Breast epithelium (tissue), 4 donors: Measurements from ENCODE around the gene CRY1. TPM values are rescaled to one million over a fixed set of nuclear protein-coding genes. Genes with fewer than 3 reads are reported as not detected.

Experiments
- DNase-seq, 2 donors: peaks; one replicate each; pipeline ENCODE4 v3.0.0-alpha.2; 2019; ENCODE audit warnings: low spot score in 2 of 2
- H3K27ac ChIP-seq, 2 donors: fragments of 200-600 bp; sonication (generic) in 1 of 2; one replicate each; pipeline ENCODE4 v1.5.1; 2016 to 2019; ENCODE audit warnings: mild to moderate bottlenecking in 1 of 2
- H3K27me3 ChIP-seq, 2 donors: fragments of 200-600 bp; sonication (generic) in 1 of 2; one replicate each; pipeline versions ENCODE4 v1.5.1 to v1.6.0; 2017 to 2019; ENCODE audit warnings: control low read depth in 1 of 2, mild to moderate bottlenecking in 1 of 2
- H3K36me3 ChIP-seq: fragments of 200-600 bp; one replicate; pipeline ENCODE4 v1.5.1; 2019
- H3K4me1 ChIP-seq, 2 donors: fragments of 200-600 bp; sonication (generic); one replicate each; pipeline ENCODE4 v1.5.1; 2016 to 2019; ENCODE audit warnings: control low read depth in 1 of 2
- H3K4me3 ChIP-seq, 3 donors: fragments of 200-600 bp; sonication (generic); 1 replicate in 2 of 3; 2 replicates in 1 of 3; pipeline ENCODE4 v1.5.1; 2016 to 2019; ENCODE audit warnings: mild to moderate bottlenecking in 3 of 3, moderate library complexity in 2 of 3
- H3K9me3 ChIP-seq, 2 donors: fragments of 200-600 bp; sonication (generic) in 1 of 2; one replicate each; pipeline ENCODE4 v1.5.1; 2016 to 2019; ENCODE audit warnings: control low read depth in 1 of 2
- POLR2A ChIP-seq: fragments of 450-650 bp; IDR thresholded peaks from one replicate; pipeline ENCODE4 v1.6.1; 2016; ENCODE audit warnings: antibody characterized with exemption, mild to moderate bottlenecking, moderate library complexity
- POLR2AphosphoS5 ChIP-seq, 3 donors: sonication (generic); formaldehyde crosslinking; IDR thresholded peaks; one replicate each; pipeline ENCODE4 v1.6.1; 2017; ENCODE audit warnings: antibody characterized with exemption in 3 of 3
- intact Hi-C: fragments of 100-400 bp; cut with DNase I; formaldehyde crosslinking; loops from one replicate; pipeline ENCODE4 v1.15.1; 2023; ENCODE audit warnings: low total_unique reads
- total RNA-seq, 3 donors: library from RNA; depleted of rRNA; stranded (reverse); fragments of >200 nt; gene quantifications; one replicate each; pipeline ENCODE4 v1.1.0, GENCODE V29; 2016
- TF ChIP-seq, protein P1 (sequence below), 3 donors: fragments of 450-650 bp; IDR thresholded peaks; one replicate each; pipeline ENCODE4 v1.5.1; 2016 to 2017; ENCODE audit warnings: antibody characterized with exemption in 3 of 3, mild to moderate bottlenecking in 3 of 3, moderate library complexity in 3 of 3

Gene CRY1
- total RNA-seq, 3 donors from 2014 or later: 24.0 to 81.5 (median 47.5) TPM

DNA sequence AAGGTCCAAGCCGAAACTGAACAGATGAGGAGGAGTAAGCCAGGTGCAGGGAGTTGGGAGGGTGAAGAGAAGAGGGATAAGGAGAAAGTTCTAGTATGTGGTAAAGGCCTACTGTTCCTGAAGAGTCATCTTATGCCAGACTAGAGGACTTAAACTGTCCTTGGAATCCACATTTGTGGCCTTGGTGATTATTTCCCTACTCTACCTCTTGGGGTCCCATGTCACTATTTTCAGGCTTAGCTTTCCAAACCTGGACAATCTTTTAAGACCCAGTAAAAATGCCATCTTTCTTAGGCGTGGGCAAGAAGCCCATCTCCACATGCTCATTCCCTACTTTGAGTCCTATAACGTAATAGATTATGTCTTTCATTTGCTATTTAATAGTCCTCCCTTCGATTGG, 40.1 kb upstream of the CRY1 start:
- TF ChIP-seq POLR2AphosphoS5 (IDR thresholded peaks at IDR 0.05): no peak
- TF ChIP-seq, protein P1, sequence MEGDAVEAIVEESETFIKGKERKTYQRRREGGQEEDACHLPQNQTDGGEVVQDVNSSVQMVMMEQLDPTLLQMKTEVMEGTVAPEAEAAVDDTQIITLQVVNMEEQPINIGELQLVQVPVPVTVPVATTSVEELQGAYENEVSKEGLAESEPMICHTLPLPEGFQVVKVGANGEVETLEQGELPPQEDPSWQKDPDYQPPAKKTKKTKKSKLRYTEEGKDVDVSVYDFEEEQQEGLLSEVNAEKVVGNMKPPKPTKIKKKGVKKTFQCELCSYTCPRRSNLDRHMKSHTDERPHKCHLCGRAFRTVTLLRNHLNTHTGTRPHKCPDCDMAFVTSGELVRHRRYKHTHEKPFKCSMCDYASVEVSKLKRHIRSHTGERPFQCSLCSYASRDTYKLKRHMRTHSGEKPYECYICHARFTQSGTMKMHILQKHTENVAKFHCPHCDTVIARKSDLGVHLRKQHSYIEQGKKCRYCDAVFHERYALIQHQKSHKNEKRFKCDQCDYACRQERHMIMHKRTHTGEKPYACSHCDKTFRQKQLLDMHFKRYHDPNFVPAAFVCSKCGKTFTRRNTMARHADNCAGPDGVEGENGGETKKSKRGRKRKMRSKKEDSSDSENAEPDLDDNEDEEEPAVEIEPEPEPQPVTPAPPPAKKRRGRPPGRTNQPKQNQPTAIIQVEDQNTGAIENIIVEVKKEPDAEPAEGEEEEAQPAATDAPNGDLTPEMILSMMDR (IDR thresholded peaks at IDR 0.05): no peak
- Histone ChIP-seq H3K27ac (no peak overlapping the region), H3K4me1 (no peaks in the 10 kb centered on the region), H3K27me3 (no peaks in the 10 kb centered on the region), H3K4me3 (no peak overlapping the region), H3K36me3 (no peaks in the 10 kb centered on the region), H3K9me3 (no peaks in the 10 kb centered on the region)
- intact Hi-C loops: loop anchor here (5.0 kb wide), 1 partner anchor 469 kb away; no protein-coding TSS in a partner anchor
- DNase-seq: no peak

DNA sequence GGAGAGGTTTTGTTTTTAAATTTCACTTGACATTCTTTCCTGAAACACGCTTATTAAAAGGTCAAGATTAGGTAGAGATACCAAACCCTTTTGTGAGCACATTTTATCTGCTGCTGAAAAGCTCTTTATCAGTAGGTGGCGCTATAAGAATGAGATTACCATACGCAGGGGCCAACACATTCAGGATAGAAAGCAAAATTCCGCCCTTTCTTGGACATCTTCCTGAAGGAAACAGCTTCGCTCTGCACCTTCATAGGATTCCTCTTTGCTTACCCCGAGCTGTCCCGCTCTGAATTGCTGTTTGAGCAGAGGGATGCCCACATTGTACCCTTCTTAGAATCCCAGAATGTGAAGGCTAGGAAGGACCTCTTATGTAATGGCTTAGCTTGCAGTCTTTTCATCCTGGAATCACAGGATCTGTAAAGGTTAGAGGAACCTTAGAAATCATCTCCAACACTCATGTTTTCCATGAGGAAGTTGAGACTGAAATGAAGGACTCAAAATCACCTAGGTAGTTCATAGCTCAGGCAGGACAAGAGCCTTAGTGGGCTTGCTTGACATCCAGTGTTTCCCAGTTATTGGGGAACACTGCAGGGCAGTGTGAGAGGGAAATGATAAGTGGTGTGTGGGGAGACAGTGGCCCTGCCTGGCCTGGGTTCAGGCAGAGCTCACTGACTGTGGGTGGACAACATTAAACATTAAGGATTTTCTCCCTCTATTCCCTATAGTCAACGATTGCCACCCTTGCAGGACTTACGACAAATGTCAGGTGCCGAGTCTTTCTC, 38.7 kb upstream of the CRY1 start:
- intact Hi-C loops: loop anchor here (5.0 kb wide), 1 partner anchor 470 kb away; no protein-coding TSS in a partner anchor
- Histone ChIP-seq H3K4me1 (no peaks in the 10 kb centered on the region), H3K36me3 (no peaks in the 10 kb centered on the region), H3K4me3 (peak overlapping the region in 1 of 3 donors; percentile 35), H3K27ac (no peak overlapping the region), H3K9me3 (no peaks in the 10 kb centered on the region), H3K27me3 (no peaks in the 10 kb centered on the region)
- TF ChIP-seq POLR2A: no peak
- TF ChIP-seq, protein P1 (IDR thresholded peaks at IDR 0.05): peak; percentile 57 to 85 (median 75)
- peak in 1 of 2 donors; percentile 18 for DNase-seq

DNA sequence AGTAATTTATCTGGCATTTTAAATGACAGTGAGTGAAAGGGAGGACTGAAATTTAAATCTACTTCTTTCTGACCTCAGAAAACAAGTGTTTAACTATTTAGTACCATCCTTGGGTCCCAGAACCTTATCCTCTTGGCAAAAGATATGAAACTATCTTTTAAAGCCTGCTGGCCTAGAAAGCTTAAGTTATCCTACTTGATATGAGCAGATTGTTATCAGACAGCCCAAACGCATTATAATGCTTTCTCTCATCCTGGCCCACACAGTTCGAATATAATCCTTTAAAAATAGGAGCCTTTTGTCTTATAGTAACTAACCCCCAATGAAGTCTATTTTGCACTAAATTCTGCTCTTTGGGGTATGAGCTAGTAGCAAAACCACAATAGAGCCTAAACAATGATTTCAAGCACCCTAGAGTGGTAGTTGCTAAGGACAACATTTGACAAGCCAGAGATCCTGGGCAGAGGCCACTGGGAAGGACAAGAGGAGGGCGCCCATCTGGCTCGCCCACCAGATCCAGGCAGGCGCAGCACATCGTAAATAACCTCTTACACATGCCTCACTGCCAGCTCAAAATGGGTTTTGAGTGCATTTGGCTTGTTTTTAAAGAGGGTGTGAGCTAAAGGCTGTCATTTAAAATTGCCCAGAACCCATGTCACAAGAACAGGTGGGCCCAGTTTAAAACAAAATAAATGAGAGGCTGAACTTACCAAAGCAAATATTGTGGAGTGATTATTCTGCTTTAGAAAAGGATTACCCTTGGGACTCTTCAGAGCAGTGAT, 37.7 kb upstream of the CRY1 start:
- no peak for DNase-seq
- no peak overlapping the region for H3K4me3 ChIP-seq
- no peaks in the 10 kb centered on the region for H3K9me3 ChIP-seq
- no peaks in the 10 kb centered on the region for H3K27me3 ChIP-seq
- H3K4me1 ChIP-seq: no peaks in the 10 kb centered on the region
- no peak for TF ChIP-seq POLR2AphosphoS5 (IDR thresholded peaks at IDR 0.05)
- no peak for TF ChIP-seq POLR2A
- TF ChIP-seq, protein P1 (IDR thresholded peaks at IDR 0.05): no peak
- H3K36me3 ChIP-seq: no peaks in the 10 kb centered on the region
- no peak overlapping the region for H3K27ac ChIP-seq
- intact Hi-C loops: loop anchor here (5.0 kb wide), 1 partner anchor 471 kb away; no protein-coding TSS in a partner anchor

DNA sequence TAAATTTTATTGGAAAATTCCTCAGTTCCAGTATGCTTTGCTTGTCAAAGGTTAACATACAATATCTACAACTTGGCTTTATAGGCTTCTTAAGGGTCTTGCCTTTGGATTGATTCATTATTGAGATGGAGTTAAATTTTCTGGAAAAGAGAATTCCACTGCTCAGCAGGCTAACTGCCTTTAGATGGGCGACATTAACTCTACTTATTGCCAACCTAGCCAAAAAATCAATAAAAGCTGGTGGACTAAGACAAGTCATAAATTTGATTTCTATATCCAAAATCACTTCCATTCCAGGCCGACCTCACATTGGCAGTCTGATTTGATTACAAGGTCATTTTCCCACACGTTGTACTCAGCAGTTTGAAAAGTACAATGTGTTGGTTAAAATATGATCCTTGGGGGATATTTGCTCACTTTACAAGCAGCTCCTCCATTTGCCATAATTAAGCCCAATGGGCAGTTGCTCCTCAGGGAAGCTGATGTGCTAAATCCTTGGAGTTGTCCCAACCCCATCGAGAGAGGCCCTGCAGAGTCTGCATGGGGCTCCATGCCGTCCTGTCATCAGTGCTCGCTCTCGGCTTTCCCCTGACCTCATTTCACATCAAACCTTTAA, 36.1 kb upstream of the CRY1 start:
- TF ChIP-seq POLR2AphosphoS5 (IDR thresholded peaks at IDR 0.05) (no peak), POLR2A (no peak)
- TF ChIP-seq, protein P1 (IDR thresholded peaks at IDR 0.05): no peak

More for the DNA sequence above, 36.1 kb upstream of the CRY1 start:
- H3K27ac ChIP-seq: no peak overlapping the region
- intact Hi-C loops: no loop called here
- no peaks in the 10 kb centered on the region for H3K36me3 ChIP-seq
- no peaks in the 10 kb centered on the region for H3K27me3 ChIP-seq
- no peaks in the 10 kb centered on the region for H3K9me3 ChIP-seq
- no peak for DNase-seq
- H3K4me3 ChIP-seq: no peak overlapping the region
- no peaks in the 10 kb centered on the region for H3K4me1 ChIP-seq
